Right atrium auricular region (tissue), 2 donors: ENCODE measurements around the gene MAP2K2. TPM values are rescaled to one million over a fixed set of nuclear protein-coding genes. Genes with fewer than 3 reads are reported as not detected.

Experiments
- DNase-seq: peaks from one replicate; pipeline ENCODE4 v3.0.0-alpha.2; 2019; ENCODE audit warnings: low spot score
- H3K27ac ChIP-seq, 2 donors: fragments of 200-600 bp; sonication (generic); 1 replicate in 1 of 2; 2 replicates in 1 of 2; pipeline ENCODE4 v1.5.1; 2016 to 2019
- H3K27me3 ChIP-seq, 2 donors: fragments of 200-600 bp; sonication (generic); one replicate each; pipeline versions ENCODE4 v1.5.1 to v1.6.0; 2017 to 2019
- H3K36me3 ChIP-seq: fragments of 200-600 bp; sonication (generic); one replicate; pipeline ENCODE4 v1.5.1; 2016
- H3K4me1 ChIP-seq, 2 donors: fragments of 200-600 bp; sonication (generic); one replicate each; pipeline versions ENCODE4 v1.5.1 to v1.6.0; 2017 to 2019
- H3K4me3 ChIP-seq, 2 donors: fragments of 200-600 bp; sonication (generic); 1 replicate in 1 of 2; 2 replicates in 1 of 2; pipeline ENCODE4 v1.5.1; 2017 to 2019; ENCODE audit warnings: mild to moderate bottlenecking in 1 of 2, moderate library complexity in 1 of 2
- H3K9me3 ChIP-seq, 2 donors: fragments of 200-600 bp; sonication (generic); one replicate each; pipeline ENCODE4 v1.5.1; 2019
- total RNA-seq, 2 donors: library from RNA; depleted of rRNA; stranded (reverse); fragments of >200 nt; gene quantifications; one replicate each; pipeline ENCODE4 v1.1.0, GENCODE V29; 2016
- TF ChIP-seq, protein P1 (sequence below), 2 donors: fragments of 200-600 bp; sonication (generic); IDR thresholded peaks; one replicate each; pipeline ENCODE4 v1.5.1; 2019; ENCODE audit warnings: antibody characterized with exemption in 2 of 2

Gene MAP2K2
- total RNA-seq, 2 donors from 2014 or later, result 82.2 to 97.4 TPM

GRCh38 chr19:4063369-4064148 lies 60.4 kb downstream of the MAP2K2 start:
- DNase-seq, result no peak

DNA sequence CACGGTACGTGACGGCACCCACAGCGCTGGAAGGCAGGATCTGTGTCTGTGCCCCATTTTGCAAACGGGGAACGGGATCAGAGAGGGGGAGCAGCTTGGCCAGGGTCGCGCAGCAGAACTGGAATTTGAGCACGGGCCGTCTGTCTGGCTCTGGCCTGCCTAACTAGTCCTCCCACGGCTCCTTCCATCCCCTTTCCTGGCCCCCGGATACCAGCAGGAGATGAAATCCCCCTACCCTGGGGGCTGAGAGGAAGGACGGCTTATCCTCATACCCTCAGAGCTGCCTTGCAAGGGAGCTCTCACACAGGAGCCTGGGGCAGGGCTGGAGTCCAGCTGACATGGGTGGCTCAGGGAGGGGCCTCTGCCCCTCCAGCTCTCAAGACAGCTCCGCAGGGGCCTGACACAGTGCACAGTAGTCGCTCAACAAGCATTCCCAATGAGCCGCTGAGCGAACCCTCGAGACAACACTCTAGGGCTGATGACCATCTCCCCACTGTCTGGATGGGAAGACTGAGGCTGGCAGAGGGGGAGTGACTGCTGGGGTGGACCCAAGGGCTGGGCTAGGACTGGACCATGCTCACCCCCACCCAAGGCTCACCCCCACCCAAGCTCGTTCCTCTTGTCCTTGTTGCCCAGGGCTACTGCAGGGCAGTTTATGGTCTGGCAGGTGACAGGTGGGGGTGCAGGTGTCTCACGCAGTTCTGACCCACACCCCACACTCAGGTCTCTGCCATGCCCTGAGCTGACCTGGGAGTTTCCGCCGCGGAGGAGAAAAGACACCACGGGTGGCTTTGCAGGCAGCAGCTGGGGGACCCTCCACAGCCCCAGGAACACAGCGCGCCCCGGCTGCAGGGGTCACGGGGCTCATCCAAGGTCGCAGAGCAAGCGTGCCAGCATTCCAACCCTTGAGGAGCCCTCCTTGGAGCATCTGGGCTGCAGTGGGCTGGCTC lies 61.2 kb downstream of the MAP2K2 start:
- Histone ChIP-seq H3K36me3 (peaks cover 10% of the 10 kb centered on the region), H3K27me3 (no peaks in the 10 kb centered on the region), H3K4me3 (peak overlapping the region; percentile 37 to 84), H3K4me1 (peaks cover 0 to 72% of the 10 kb centered on the region in 2 donors), H3K27ac (peak overlapping the region; percentile 97 to 99), H3K9me3 (no peaks in the 10 kb centered on the region)
- TF ChIP-seq, protein P1, sequence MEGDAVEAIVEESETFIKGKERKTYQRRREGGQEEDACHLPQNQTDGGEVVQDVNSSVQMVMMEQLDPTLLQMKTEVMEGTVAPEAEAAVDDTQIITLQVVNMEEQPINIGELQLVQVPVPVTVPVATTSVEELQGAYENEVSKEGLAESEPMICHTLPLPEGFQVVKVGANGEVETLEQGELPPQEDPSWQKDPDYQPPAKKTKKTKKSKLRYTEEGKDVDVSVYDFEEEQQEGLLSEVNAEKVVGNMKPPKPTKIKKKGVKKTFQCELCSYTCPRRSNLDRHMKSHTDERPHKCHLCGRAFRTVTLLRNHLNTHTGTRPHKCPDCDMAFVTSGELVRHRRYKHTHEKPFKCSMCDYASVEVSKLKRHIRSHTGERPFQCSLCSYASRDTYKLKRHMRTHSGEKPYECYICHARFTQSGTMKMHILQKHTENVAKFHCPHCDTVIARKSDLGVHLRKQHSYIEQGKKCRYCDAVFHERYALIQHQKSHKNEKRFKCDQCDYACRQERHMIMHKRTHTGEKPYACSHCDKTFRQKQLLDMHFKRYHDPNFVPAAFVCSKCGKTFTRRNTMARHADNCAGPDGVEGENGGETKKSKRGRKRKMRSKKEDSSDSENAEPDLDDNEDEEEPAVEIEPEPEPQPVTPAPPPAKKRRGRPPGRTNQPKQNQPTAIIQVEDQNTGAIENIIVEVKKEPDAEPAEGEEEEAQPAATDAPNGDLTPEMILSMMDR (IDR thresholded peaks at IDR 0.05), result no peak
- no peak for DNase-seq

More at GRCh38 chr19:4063369-4064148, 60.4 kb downstream of the MAP2K2 start:
- TF ChIP-seq, protein P1 (IDR thresholded peaks at IDR 0.05), result peak in 1 of 2 donors; percentile 19
- H3K27me3 ChIP-seq, result no peaks in the 10 kb centered on the region
- H3K9me3 ChIP-seq, result no peaks in the 10 kb centered on the region
- H3K27ac ChIP-seq, result peak overlapping the region; percentile 97 to 99
- H3K4me1 ChIP-seq, result peaks cover 0 to 72% of the 10 kb centered on the region in 2 donors
- H3K4me3 ChIP-seq, result peak overlapping the region; percentile 68 to 84
- peaks cover 10% of the 10 kb centered on the region for H3K36me3 ChIP-seq

DNA sequence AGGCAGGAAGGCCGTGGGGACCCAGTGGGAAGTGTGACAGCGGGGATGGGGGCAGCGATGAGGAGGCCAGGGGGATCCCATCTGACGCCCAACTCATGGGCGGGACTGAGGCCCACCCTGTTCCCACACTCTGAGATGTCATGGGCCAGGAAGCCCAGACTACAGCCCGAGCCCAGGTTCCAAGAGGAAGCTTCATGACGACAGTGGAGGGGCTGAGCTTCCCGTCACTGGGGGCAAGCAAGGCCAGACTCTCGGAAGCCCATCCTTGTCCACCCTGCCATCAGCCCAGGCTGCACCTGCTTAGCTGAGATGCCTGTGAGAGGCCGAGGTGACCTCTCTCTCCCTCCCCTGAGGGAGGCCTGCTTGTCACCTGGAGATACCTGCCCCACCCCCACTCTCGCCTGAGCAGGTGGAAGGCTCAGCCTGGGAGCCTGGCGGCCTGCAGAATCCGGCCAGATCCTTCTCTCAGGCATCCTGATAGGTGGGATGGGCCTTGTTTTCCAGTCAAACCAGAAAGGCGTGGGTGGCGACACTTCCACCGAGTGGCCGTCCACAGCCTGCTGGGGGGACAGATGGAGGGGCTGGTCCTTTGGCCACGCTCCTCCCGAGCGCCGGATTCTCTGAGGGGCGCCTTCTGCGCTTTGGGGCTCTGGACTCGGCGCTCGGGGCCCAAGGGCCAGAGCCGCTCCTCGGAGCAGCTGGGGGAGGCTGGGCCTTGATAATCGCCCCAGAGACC lies 62.1 kb downstream of the MAP2K2 start:
- Histone ChIP-seq H3K4me3 (peak overlapping the region; percentile 37 to 84), H3K4me1 (peaks cover 0 to 70% of the 10 kb centered on the region in 2 donors), H3K36me3 (peaks cover 10% of the 10 kb centered on the region), H3K27me3 (no peaks in the 10 kb centered on the region), H3K9me3 (no peaks in the 10 kb centered on the region), H3K27ac (peak overlapping the region; percentile 97 to 99)
- TF ChIP-seq, protein P1 (IDR thresholded peaks at IDR 0.05), result no peak
- DNase-seq, result no peak

GRCh38 chr19:4061178-4061682 lies 62.7 kb downstream of the MAP2K2 start:
- no peaks in the 10 kb centered on the region for H3K27me3 ChIP-seq
- H3K9me3 ChIP-seq, result no peaks in the 10 kb centered on the region
- TF ChIP-seq, protein P1 (IDR thresholded peaks at IDR 0.05), result peak in 1 of 2 donors; percentile 12
- H3K4me1 ChIP-seq, result peaks cover 0 to 70% of the 10 kb centered on the region in 2 donors
- peak overlapping the region; percentile 37 to 84 for H3K4me3 ChIP-seq
- peaks cover 10% of the 10 kb centered on the region for H3K36me3 ChIP-seq
- peak; percentile 90 for DNase-seq
- peak overlapping the region; percentile 97 to 99 for H3K27ac ChIP-seq

- Histone ChIP-seq H3K27me3 (no peaks in the 10 kb centered on the region), H3K4me1 (peaks cover 0 to 70% of the 10 kb centered on the region in 2 donors), H3K4me3 (peak overlapping the region; percentile 37 to 84), H3K9me3 (no peaks in the 10 kb centered on the region), H3K36me3 (peaks cover 10% of the 10 kb centered on the region), H3K27ac (peak overlapping the region; percentile 97 to 99)
- no peak for DNase-seq
- TF ChIP-seq, protein P1 (IDR thresholded peaks at IDR 0.05), result no peak
These were observed 63.2 kb downstream of the MAP2K2 start for GRCh38 chr19:4060621-4061177.
